ENCODE results near the gene ACOT6. TPM values are rescaled to one million over a fixed set of nuclear protein-coding genes. Genes with fewer than 3 reads are reported as not detected.
"Not testable (repeated sequence)": the region's sequence is repeated elsewhere in the genome, so short reads cannot be mapped to it uniquely, and the experiment has no call there.

ACOT6 gene, protein sequence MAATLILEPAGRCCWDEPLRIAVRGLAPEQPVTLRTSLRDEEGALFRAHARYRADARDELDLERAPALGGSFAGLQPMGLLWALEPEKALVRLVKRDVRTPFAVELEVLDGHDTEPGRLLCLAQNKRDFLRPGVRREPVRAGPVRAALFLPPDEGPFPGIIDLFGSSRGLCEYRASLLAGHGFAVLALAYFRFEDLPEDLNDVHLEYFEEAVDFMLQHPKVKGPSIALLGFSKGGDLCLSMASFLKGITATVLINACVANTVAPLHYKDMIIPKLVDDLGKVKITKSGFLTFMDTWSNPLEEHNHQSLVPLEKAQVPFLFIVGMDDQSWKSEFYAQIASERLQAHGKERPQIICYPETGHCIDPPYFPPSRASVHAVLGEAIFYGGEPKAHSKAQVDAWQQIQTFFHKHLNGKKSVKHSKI
- not detected in 2 replicates for total RNA-seq (2014; rRNA removed; shearing (Covaris generic))

DNA sequence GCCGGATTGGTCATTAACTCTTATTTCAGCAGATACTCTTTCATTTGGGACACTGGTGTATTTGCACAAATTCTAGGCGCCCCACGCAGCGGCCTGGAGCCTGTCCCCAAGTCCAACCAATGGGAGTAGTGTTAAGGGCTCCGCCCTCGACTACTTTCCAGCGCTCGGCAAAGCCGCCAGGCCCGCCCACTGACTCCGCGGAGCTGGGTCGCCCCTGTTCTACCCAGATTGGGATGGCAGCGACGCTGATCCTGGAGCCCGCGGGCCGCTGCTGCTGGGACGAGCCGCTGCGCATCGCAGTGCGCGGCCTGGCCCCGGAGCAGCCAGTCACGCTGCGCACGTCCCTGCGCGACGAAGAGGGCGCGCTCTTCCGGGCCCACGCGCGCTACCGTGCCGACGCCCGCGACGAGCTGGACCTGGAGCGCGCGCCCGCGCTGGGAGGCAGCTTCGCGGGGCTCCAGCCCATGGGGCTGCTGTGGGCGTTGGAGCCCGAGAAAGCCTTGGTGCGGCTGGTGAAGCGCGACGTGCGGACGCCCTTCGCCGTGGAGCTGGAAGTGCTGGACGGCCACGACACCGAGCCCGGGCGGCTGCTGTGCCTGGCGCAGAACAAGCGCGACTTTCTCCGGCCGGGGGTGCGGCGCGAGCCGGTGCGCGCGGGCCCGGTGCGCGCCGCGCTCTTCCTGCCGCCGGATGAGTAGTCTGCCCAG is at the start of gene ACOT6:
TSS of gene ACOT6 (plus strand) at position 179 of the 707 bp plus-strand sequence. CDS start at position 234, 55 bp downstream.
- DNase-seq (ENCODE audit: low read depth), result peak; percentile 78

GRCh38 chr14:73562696-73563095 is 49.6 kb upstream of the ACOT6 start:
- DNase-seq (ENCODE audit: low read depth), result not testable (repeated sequence)

DNA sequence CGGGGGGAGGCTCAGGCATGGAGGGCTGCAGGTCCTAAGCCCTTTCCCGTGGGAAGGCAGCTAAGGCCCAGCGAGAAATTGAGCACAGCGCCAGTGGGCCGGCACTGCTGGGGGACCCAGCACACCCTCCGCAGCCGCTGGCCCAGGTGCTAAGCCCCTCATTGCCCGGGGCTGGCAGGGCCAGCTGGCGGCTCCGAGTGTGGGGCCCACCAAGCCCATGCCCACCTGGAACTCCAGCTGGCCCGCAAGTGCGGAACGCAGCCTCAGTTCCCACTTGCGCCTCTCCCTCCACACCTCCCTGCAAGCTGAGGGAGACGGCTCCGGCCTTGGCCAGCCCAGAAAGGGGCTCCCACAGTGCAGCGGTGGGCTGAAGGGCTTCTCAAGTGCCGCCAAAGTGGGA is 45.9 kb upstream of the ACOT6 start:
- DNase-seq (ENCODE audit: low read depth), result not testable (repeated sequence)

GRCh38 chr14:73566935-73567334 is 45.4 kb upstream of the ACOT6 start:
- not testable (repeated sequence) for DNase-seq (ENCODE audit: low read depth)

DNA sequence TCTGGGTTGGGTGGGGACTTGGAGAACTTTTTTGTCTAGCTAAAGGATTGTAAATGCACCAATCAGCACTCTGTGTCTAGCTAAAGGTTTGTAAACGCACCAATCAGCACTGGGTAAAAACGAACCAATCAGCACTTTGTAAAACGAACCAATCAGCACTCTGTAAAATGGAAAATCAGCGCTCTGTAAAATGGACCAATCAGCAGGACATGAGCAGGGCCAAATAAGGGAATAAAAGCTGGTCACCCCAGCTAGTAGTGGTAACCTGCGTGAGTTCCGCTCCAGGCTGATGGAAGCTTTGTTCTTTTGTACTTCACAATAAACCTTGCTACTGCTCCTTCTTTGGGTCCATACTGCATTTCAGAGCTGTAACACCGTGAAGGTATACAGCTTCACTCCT is 45.0 kb upstream of the ACOT6 start:
- no peak for DNase-seq (ENCODE audit: low read depth)

DNA sequence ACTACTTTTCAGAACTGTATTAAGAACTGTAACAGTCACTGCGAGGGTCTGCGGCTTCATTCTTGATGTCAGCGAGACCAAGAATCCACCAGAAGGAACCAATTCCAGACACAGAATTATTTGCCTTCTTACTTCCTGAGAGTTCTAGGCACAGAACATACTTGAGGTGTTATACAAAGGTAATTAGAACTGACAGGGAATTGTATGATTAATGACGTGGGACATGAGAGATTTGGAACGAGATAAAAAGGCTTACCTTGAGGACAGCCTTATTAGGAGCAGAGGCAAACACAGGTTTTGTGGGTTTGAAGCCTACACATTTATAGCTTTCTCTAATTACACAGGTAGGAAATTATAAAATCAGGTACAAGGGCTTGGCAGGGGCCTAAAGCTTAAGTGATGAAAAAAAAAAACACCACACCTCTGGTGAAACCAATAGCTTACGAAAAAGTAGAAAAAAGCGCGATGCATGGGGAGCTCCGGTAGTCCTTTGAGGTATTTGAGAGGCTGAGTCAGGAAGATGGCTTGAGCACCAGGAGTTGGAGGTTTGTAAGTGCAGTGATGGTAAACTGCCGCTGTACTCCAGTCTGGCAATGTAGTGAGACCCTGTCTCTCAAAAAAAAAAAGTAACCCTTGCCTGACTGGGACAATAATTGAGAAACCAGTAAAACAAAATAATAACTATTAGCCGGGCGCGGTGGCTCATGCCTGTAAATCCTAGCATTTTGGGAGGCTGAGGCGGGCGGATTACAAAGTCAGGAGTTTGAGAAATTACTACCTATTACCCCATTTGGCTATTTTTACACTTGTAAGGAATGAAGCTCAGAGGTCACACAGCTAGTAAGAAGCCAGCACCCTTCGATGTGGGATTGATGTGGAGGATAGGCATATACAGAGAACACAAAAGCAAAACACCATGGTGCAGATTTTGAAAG is 44.1 kb upstream of the ACOT6 start:
- DNase-seq (ENCODE audit: low read depth), result no peak

- DNase-seq (ENCODE audit: low read depth), result not testable (repeated sequence)
These were observed 43.5 kb upstream of the ACOT6 start for GRCh38 chr14:73568886-73569184.

DNA sequence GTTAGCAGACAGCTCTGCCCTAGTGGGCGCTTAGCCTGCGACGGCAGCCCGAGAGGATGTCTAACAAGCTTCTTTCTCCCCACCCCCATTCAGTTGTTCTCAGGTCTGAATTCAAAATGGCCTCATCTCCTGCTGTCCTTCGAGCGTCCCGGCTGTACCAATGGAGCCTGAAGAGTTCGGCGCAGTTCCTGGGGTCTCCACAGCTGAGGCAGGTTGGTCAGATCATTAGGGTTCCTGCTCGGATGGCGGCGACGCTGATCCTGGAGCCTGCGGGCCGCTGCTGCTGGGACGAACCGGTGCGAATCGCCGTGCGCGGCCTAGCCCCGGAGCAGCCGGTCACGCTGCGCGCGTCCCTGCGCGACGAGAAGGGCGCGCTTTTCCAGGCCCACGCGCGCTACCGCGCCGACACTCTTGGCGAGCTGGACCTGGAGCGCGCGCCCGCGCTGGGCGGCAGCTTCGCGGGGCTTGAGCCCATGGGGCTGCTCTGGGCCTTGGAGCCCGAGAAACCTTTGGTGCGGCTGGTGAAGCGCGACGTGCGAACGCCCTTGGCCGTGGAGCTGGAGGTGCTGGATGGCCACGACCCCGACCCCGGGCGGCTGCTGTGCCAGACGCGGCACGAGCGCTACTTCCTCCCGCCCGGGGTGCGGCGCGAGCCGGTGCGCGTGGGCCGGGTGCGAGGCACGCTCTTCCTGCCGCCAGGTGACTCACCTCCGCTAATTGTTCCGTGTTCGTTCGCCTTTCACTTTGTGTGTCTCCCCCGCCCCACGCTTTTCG is 42.9 kb upstream of the ACOT6 start, which contains the start of gene ACOT2:
TSS of gene ACOT2 (plus strand) at position 29 of the 774 bp plus-strand sequence. CDS start at position 57, 28 bp downstream.
- DNase-seq (ENCODE audit: low read depth), result peak; percentile 85

DNA sequence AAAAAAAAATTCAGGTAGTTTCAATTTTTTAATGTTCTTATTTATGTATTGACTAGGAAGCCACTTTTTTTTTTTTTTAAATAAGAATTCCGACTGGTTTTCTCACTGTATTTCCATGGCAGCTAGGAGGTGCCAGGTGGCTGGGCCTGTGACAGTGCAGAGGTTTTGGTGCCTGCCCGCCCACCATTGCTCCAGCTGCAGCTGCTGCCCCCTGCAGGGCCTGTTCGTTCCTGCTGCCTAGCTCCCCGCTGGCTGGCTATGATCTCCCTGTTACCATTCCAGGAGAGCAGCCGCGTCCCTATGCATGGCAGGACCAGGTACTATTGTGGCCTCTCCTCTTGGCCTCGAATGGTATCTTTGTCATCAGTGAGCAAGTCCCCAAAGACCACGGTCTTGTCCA is 41.4 kb upstream of the ACOT6 start:
- peak; percentile 26 for DNase-seq (ENCODE audit: low read depth)

DNA sequence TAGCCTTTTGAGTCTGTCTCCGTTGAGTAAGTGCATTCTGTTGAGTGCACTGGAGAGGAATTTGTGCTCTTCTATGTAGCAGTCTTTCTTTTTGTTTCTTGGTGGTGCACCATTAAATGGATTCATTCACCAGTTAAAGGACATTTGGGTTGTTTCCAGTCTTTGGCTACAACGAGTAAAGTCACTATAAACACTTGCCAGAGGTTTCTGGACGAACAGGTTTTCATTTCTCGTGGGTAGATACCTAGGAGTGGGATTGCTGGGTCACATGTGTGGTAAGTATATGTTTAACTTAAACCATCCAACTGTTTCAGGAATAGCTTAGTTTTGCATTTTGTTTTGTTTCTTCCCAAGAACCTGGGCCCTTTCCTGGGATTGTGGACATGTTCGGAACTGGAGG is 39.3 kb upstream of the ACOT6 start:
- not testable (repeated sequence) for DNase-seq (ENCODE audit: low read depth)

DNA sequence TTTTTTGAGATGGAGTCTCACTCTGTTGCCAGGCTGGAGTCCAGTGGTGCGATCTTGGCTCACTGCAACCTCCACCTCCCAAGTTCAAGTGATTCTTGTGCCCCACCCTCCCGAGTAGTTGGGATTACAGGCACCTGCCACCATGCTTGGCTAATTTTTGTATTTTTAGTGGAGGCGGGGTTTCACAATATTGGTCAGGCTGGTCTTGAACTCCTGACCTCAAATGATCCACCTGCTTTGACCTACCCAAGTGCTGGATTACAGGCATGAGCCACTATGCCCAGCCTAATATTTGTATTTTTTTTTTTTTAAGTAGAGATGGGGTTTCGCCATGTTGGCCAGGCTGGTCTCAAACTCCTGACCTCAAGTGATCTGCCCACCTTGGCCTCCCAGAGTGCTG is 38.6 kb upstream of the ACOT6 start:
- DNase-seq (ENCODE audit: low read depth), result not testable (repeated sequence)

DNA sequence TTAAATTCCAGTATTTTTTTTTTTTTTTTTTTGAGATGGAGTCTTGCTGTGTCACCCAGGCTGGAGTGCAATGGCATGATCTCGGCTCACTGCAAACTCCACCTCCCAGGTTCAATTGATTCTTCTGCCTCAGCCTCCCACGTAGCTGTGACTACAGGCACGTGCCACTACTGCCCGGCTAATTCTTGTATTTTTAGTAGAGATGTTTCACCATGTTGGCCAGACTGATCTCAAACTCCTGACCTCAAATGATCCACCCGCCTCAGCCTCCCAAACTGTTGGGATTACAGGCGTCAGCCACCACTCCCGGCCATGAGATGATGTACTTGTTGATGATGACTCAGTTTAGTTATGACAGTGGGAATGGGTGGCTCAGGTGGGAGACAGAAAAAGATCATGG is 38.1 kb upstream of the ACOT6 start:
- DNase-seq (ENCODE audit: low read depth), result not testable (repeated sequence)

- DNase-seq (ENCODE audit: low read depth), result peak; percentile 42
These were observed 35.9 kb upstream of the ACOT6 start for GRCh38 chr14:73576391-73576790.

GRCh38 chr14:73577214-73577613 is 35.1 kb upstream of the ACOT6 start:
- not testable (repeated sequence) for DNase-seq (ENCODE audit: low read depth)

DNA sequence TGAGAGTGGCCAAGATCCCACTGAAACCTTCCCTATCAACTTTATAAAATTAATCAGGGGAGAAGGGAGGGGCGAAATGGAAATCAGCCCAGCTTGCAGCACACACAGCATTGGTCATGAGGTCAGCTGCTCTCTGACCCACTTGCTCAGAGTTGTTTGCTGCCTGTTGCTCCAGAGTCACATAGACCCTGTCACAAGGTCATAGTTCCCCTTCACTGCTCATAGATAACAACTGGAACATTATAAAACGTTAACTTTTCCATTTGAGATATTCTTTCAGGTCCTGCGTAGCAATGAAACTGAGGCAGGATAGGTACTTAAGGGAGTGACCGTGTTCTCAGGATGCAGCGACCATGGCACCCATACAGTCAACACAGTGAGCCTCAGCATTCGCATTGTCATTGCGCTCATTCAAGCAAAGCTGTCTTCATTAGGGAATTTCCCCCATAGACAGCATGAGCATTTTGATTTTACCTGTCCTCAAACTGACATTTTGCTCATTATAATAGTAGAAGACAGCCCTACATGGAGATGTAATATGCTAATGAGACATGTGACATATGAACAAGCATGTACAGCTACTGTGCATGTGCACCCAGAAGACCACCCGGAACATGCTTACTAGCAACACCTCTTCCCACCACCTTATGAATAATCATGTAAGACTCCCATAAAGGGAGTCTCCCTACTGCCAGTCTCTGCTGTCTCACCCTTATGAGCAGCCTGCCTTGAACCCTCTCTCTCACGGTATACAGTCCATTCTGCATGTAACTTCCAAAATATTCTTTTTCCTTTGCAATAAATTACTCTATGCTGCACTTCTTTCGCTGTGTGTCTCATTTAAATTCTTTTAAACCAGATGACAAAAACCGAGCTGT is 30.0 kb upstream of the ACOT6 start:
- not testable (repeated sequence) for DNase-seq (ENCODE audit: low read depth)

DNA sequence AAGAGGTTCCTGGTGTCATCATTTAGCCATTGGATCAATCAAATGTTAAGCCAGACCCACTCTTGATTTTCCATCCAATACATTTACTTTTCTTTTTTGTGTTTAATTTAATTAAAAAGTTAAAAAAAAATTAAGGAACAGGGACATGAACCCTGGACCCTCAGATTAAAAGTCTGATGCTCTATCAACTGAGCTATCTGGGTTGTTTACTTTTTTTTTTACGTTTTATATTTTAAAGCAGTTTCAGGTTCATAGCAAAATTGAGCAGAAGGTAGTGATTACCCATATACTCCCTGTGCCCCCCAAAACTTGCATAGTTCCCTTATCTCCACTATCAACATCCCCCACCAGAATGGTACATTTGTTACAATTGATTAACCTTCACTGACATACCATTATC is 23.6 kb upstream of the ACOT6 start:
- no peak for DNase-seq (ENCODE audit: low read depth)

- DNase-seq (ENCODE audit: low read depth), result no peak
These were observed 23.2 kb upstream of the ACOT6 start for GRCh38 chr14:73589116-73589515.

- DNase-seq (ENCODE audit: low read depth), result not testable (repeated sequence)
These were observed 21.7 kb upstream of the ACOT6 start for GRCh38 chr14:73590673-73591004.

GRCh38 chr14:73591690-73592449 is 20.4 kb upstream of the ACOT6 start, which contains the start of gene ACOT4:
Gene ACOT4 (plus strand): TSS chr14:73591873. CDS start chr14:73591960, 87 bp downstream.
- peak; percentile 40 for DNase-seq (ENCODE audit: low read depth)

Measured in RPMI7951 (cell line).